Lower leg skin (tissue), 4 donors: ENCODE results near the gene INPP4A. TPM values are rescaled to one million over a fixed set of nuclear protein-coding genes. Genes with fewer than 3 reads are reported as not detected.

ENCODE experiments used
- DNase-seq, 2 donors: peaks; one replicate each; pipeline ENCODE4 v3.0.0-alpha.2; 2019; ENCODE audit warnings: low spot score in 2 of 2
- H3K4me3 ChIP-seq: fragments of 200-600 bp; sonication (generic); 2 replicates; pipeline ENCODE4 v1.5.1; 2017; ENCODE audit warnings: mild to moderate bottlenecking, low read depth; ENCODE audit not compliant: poor library complexity, severe bottlenecking
- CTCF ChIP-seq, 3 donors: fragments of 450-650 bp; IDR thresholded peaks; one replicate each; pipeline ENCODE4 v1.5.1; 2016; ENCODE audit warnings: antibody characterized with exemption in 3 of 3, mild to moderate bottlenecking in 3 of 3, moderate library complexity in 2 of 3
- POLR2A ChIP-seq, 2 donors: fragments of 450-650 bp; IDR thresholded peaks; one replicate each; pipeline ENCODE4 v1.6.1; 2016 to 2017; ENCODE audit warnings: antibody characterized with exemption in 2 of 2, mild to moderate bottlenecking in 1 of 2, moderate library complexity in 1 of 2
- WGBS, 2 donors: methylation state at CpG; one replicate each; pipeline ENCODE4 v1.1.5; 2018; 5-methylcytosine and 5-hydroxymethylcytosine counted together
- intact Hi-C: fragments of 100-400 bp; cut with DNase I; formaldehyde crosslinking; loops from one replicate; pipeline ENCODE4 v1.15.0; 2023; ENCODE audit warnings: low total_unique reads
- total RNA-seq, 4 donors: library from RNA; depleted of rRNA; stranded (reverse); fragments of >200 nt; gene quantifications; one replicate each; pipeline ENCODE4 v1.1.0, GENCODE V29; 2016

INPP4A gene
- total RNA-seq, 4 donors from 2014 or later, result 6.7 to 15.5 (median 10.7) TPM

GRCh38 chr2:98463988-98464771 is 19.5 kb downstream of the INPP4A start:
- DNase-seq, result no peak
- 84 to 89% methylated on average over 10 of the region's 10 CpGs for WGBS, 2 donors
- intact Hi-C loops, result no loop called here
- H3K4me3 ChIP-seq, result no peak overlapping the region
- TF ChIP-seq POLR2A (IDR thresholded peaks at IDR 0.05), result no peak
- no peak for TF ChIP-seq CTCF (IDR thresholded peaks at IDR 0.05)

- no peak overlapping the region for H3K4me3 ChIP-seq
- intact Hi-C loops, result no loop called here
- TF ChIP-seq CTCF (IDR thresholded peaks at IDR 0.05) (no peak), POLR2A (IDR thresholded peaks at IDR 0.05) (no peak)
- WGBS, 2 donors, result 72 to 79% methylated on average over 12 of the region's 12 CpGs
- DNase-seq, result peak in 1 of 2 donors; percentile 45
Measured at GRCh38 chr2:98464772-98465310, 20.2 kb downstream of the INPP4A start.

- no peak overlapping the region for H3K4me3 ChIP-seq
- no peak for TF ChIP-seq CTCF (IDR thresholded peaks at IDR 0.05)
- TF ChIP-seq POLR2A (IDR thresholded peaks at IDR 0.05), result no peak
- intact Hi-C loops, result no loop called here
- peak in 1 of 2 donors; percentile 91 for DNase-seq
- WGBS, 2 donors, result 50 to 55% methylated on average over 11 of the region's 11 CpGs
Measured at GRCh38 chr2:98465456-98466226, 21.0 kb downstream of the INPP4A start.

GRCh38 chr2:98467082-98467536 is 22.5 kb downstream of the INPP4A start:
- TF ChIP-seq POLR2A (IDR thresholded peaks at IDR 0.05), result no peak
- no peak for TF ChIP-seq CTCF (IDR thresholded peaks at IDR 0.05)
- intact Hi-C loops, result no loop called here

GRCh38 chr2:98467652-98468051 is 23.0 kb downstream of the INPP4A start:
- 91 to 92% methylated on average over 3 of the region's 3 CpGs for WGBS, 2 donors
- H3K4me3 ChIP-seq, result no peak overlapping the region
- TF ChIP-seq CTCF (IDR thresholded peaks at IDR 0.05) (no peak), POLR2A (IDR thresholded peaks at IDR 0.05) (no peak)
- DNase-seq, result no peak
- intact Hi-C loops, result no loop called here

More at GRCh38 chr2:98467082-98467536, 22.5 kb downstream of the INPP4A start:
- H3K4me3 ChIP-seq, result no peak overlapping the region
- WGBS, 2 donors, result 92 to 93% methylated on average over 11 of the region's 11 CpGs
- no peak for DNase-seq
